GM21447 (cell line): Measurements from ENCODE around the gene EYA2.

ENCODE experiments used
- ATAC-seq: cut with Tn5 transposase; IDR thresholded peaks from one replicate; pipeline ENCODE4 v1.9.1; 2021; ENCODE audit not compliant: unreplicated experiment

EYA2 gene

GRCh38 chr20:47216819-47217410 is 322.3 kb downstream of the EYA2 start:
- ATAC-seq: no peak

GRCh38 chr20:47217482-47218446 is 323.1 kb downstream of the EYA2 start:
- ATAC-seq: no peak

GRCh38 chr20:47220161-47220582 is 325.5 kb downstream of the EYA2 start:
- ATAC-seq: no peak

- ATAC-seq: no peak
Observed at GRCh38 chr20:47221036-47221625, 326.5 kb downstream of the EYA2 start.

GRCh38 chr20:47222468-47223119 is 328.0 kb downstream of the EYA2 start:
- no peak for ATAC-seq

- no peak for ATAC-seq
Observed at GRCh38 chr20:47223896-47224295, 329.3 kb downstream of the EYA2 start.

- no peak for ATAC-seq
Observed at GRCh38 chr20:47224300-47224791, 329.7 kb downstream of the EYA2 start.

GRCh38 chr20:47224857-47225256 is 330.2 kb downstream of the EYA2 start:
- no peak for ATAC-seq

GRCh38 chr20:47225458-47225857 is 330.8 kb downstream of the EYA2 start:
- no peak for ATAC-seq

- ATAC-seq: no peak
Observed at GRCh38 chr20:47227119-47227518, 332.5 kb downstream of the EYA2 start.

GRCh38 chr20:47227576-47227975 is 332.9 kb downstream of the EYA2 start:
- no peak for ATAC-seq

- ATAC-seq: no peak
Observed at GRCh38 chr20:47228654-47229053, 334.0 kb downstream of the EYA2 start.

GRCh38 chr20:47230811-47231256 is 336.2 kb downstream of the EYA2 start:
- ATAC-seq: no peak

- no peak for ATAC-seq
Observed at GRCh38 chr20:47231382-47232039, 336.9 kb downstream of the EYA2 start.

- ATAC-seq: no peak
Observed at GRCh38 chr20:47232518-47232917, 337.9 kb downstream of the EYA2 start.

- no peak for ATAC-seq
Observed at GRCh38 chr20:47233333-47234188, 338.9 kb downstream of the EYA2 start.

GRCh38 chr20:47235111-47235510 is 340.5 kb downstream of the EYA2 start:
- ATAC-seq: no peak

GRCh38 chr20:47235853-47236638 is 341.4 kb downstream of the EYA2 start:
- no peak for ATAC-seq

- ATAC-seq: no peak
Observed at GRCh38 chr20:47236639-47236900, 341.9 kb downstream of the EYA2 start.
